ENCODE results near the gene PXT1. TPM values are rescaled to one million over a fixed set of nuclear protein-coding genes. Genes with fewer than 3 reads are reported as not detected.
"Not testable (repeated sequence)": the region's sequence is repeated elsewhere in the genome, so short reads cannot be mapped to it uniquely, and the experiment has no call there.

The PXT1 gene
- total RNA-seq, 1 experiment from 2014 or later: not detected

GRCh38 chr6:36423101-36423824 is 19.4 kb downstream of the PXT1 start:
- Histone ChIP-seq H3K36me3 (ENCODE audit: insufficient read depth, low read length) (no peaks in the 10 kb centered on the region), H3K9me3 (ENCODE audit: low read length) (no peaks in the 10 kb centered on the region), H3K4me2 (ENCODE audit: low read depth, low read length, poor library complexity, severe bottlenecking) (peak overlapping the region; percentile 94), H3K9me2 (replicated peaks; ENCODE audit: insufficient read depth, low read length) (no peaks in the 10 kb centered on the region), H3K27me3 (ENCODE audit: low read length) (no peaks in the 10 kb centered on the region), H3K27ac (ENCODE audit: low read length) (no peak overlapping the region), H3K79me2 (ENCODE audit: low read length) (no peaks in the 10 kb centered on the region), H2AFZ (ENCODE audit: low read length) (peak overlapping the region; percentile 97), H3K4me3 (ENCODE audit: low read length) (peak overlapping the region; percentile 69), H3K9ac (ENCODE audit: low read length) (peak overlapping the region; percentile 76), H4K20me1 (ENCODE audit: insufficient read depth, low read depth, low read length) (no peaks in the 10 kb centered on the region), H3K4me1 (ENCODE audit: low read length) (peaks cover 14% of the 10 kb centered on the region)
- DNase-seq: peak; percentile 99

GRCh38 chr6:36422714-36423100 is 19.9 kb downstream of the PXT1 start:
- Histone ChIP-seq H3K4me1 (ENCODE audit: low read length) (peaks cover 14% of the 10 kb centered on the region), H3K36me3 (ENCODE audit: insufficient read depth, low read length) (no peaks in the 10 kb centered on the region), H3K4me3 (ENCODE audit: low read length) (peak overlapping the region; percentile 69), H3K9ac (ENCODE audit: low read length) (peak overlapping the region; percentile 76), H3K9me3 (ENCODE audit: low read length) (no peaks in the 10 kb centered on the region), H3K9me2 (replicated peaks; ENCODE audit: insufficient read depth, low read length) (no peaks in the 10 kb centered on the region), H3K27ac (ENCODE audit: low read length) (no peak overlapping the region), H3K27me3 (ENCODE audit: low read length) (no peaks in the 10 kb centered on the region), H3K4me2 (ENCODE audit: low read depth, low read length, poor library complexity, severe bottlenecking) (peak overlapping the region; percentile 94), H3K79me2 (ENCODE audit: low read length) (no peaks in the 10 kb centered on the region), H2AFZ (ENCODE audit: low read length) (peak overlapping the region; percentile 97), H4K20me1 (ENCODE audit: insufficient read depth, low read depth, low read length) (no peaks in the 10 kb centered on the region)
- no peak for DNase-seq

GRCh38 chr6:36419310-36419709 is 23.3 kb downstream of the PXT1 start:
- DNase-seq: no peak
- Histone ChIP-seq H3K4me3 (ENCODE audit: low read length) (no peak overlapping the region), H3K79me2 (ENCODE audit: low read length) (no peaks in the 10 kb centered on the region), H3K27ac (ENCODE audit: low read length) (no peak overlapping the region), H4K20me1 (ENCODE audit: insufficient read depth, low read depth, low read length) (no peaks in the 10 kb centered on the region), H3K9me3 (ENCODE audit: low read length) (no peaks in the 10 kb centered on the region), H3K4me1 (ENCODE audit: low read length) (peaks cover 14% of the 10 kb centered on the region), H3K9ac (ENCODE audit: low read length) (no peak overlapping the region), H3K27me3 (ENCODE audit: low read length) (no peaks in the 10 kb centered on the region), H3K4me2 (ENCODE audit: low read depth, low read length, poor library complexity, severe bottlenecking) (no peak overlapping the region), H3K9me2 (replicated peaks; ENCODE audit: insufficient read depth, low read length) (no peaks in the 10 kb centered on the region), H3K36me3 (ENCODE audit: insufficient read depth, low read length) (no peaks in the 10 kb centered on the region), H2AFZ (ENCODE audit: low read length) (no peak overlapping the region)

GRCh38 chr6:36418558-36418957 is 24.1 kb downstream of the PXT1 start:
- Histone ChIP-seq H3K27ac (ENCODE audit: low read length) (no peak overlapping the region), H3K4me3 (ENCODE audit: low read length) (no peak overlapping the region), H3K4me1 (ENCODE audit: low read length) (peaks cover 9% of the 10 kb centered on the region), H4K20me1 (ENCODE audit: insufficient read depth, low read depth, low read length) (no peaks in the 10 kb centered on the region), H3K9me2 (replicated peaks; ENCODE audit: insufficient read depth, low read length) (no peaks in the 10 kb centered on the region), H3K79me2 (ENCODE audit: low read length) (no peaks in the 10 kb centered on the region), H2AFZ (ENCODE audit: low read length) (no peak overlapping the region), H3K9me3 (ENCODE audit: low read length) (no peaks in the 10 kb centered on the region), H3K36me3 (ENCODE audit: insufficient read depth, low read length) (no peaks in the 10 kb centered on the region), H3K27me3 (ENCODE audit: low read length) (no peaks in the 10 kb centered on the region), H3K4me2 (ENCODE audit: low read depth, low read length, poor library complexity, severe bottlenecking) (no peak overlapping the region), H3K9ac (ENCODE audit: low read length) (no peak overlapping the region)
- DNase-seq: no peak

- Histone ChIP-seq H3K9me2 (replicated peaks; ENCODE audit: insufficient read depth, low read length) (no peaks in the 10 kb centered on the region), H3K4me1 (ENCODE audit: low read length) (no peaks in the 10 kb centered on the region), H2AFZ (ENCODE audit: low read length) (no peak overlapping the region), H3K4me3 (ENCODE audit: low read length) (no peak overlapping the region), H3K27me3 (ENCODE audit: low read length) (no peaks in the 10 kb centered on the region), H3K9me3 (ENCODE audit: low read length) (no peaks in the 10 kb centered on the region), H4K20me1 (ENCODE audit: insufficient read depth, low read depth, low read length) (no peaks in the 10 kb centered on the region), H3K4me2 (ENCODE audit: low read depth, low read length, poor library complexity, severe bottlenecking) (no peak overlapping the region), H3K36me3 (ENCODE audit: insufficient read depth, low read length) (no peaks in the 10 kb centered on the region), H3K9ac (ENCODE audit: low read length) (no peak overlapping the region), H3K79me2 (ENCODE audit: low read length) (no peaks in the 10 kb centered on the region), H3K27ac (ENCODE audit: low read length) (no peak overlapping the region)
- no peak for DNase-seq
These were observed 28.2 kb downstream of the PXT1 start for GRCh38 chr6:36414481-36414880.

- Histone ChIP-seq H3K9ac (ENCODE audit: low read length) (no peak overlapping the region), H3K27ac (ENCODE audit: low read length) (no peak overlapping the region), H3K4me3 (ENCODE audit: low read length) (no peak overlapping the region), H3K9me3 (ENCODE audit: low read length) (no peaks in the 10 kb centered on the region), H3K27me3 (ENCODE audit: low read length) (no peaks in the 10 kb centered on the region), H2AFZ (ENCODE audit: low read length) (no peak overlapping the region), H3K79me2 (ENCODE audit: low read length) (no peaks in the 10 kb centered on the region), H3K36me3 (ENCODE audit: insufficient read depth, low read length) (no peaks in the 10 kb centered on the region), H4K20me1 (ENCODE audit: insufficient read depth, low read depth, low read length) (no peaks in the 10 kb centered on the region), H3K4me2 (ENCODE audit: low read depth, low read length, poor library complexity, severe bottlenecking) (no peak overlapping the region), H3K9me2 (replicated peaks; ENCODE audit: insufficient read depth, low read length) (no peaks in the 10 kb centered on the region), H3K4me1 (ENCODE audit: low read length) (no peaks in the 10 kb centered on the region)
- no peak for DNase-seq
These were observed 28.9 kb downstream of the PXT1 start for GRCh38 chr6:36413489-36414480.

- not testable (repeated sequence) for H3K36me3 ChIP-seq (ENCODE audit: insufficient read depth, low read length); H3K4me2 ChIP-seq (ENCODE audit: low read depth, low read length, poor library complexity, severe bottlenecking); DNase-seq; H2AFZ ChIP-seq (ENCODE audit: low read length); H3K9ac ChIP-seq (ENCODE audit: low read length); H3K9me3 ChIP-seq (ENCODE audit: low read length); H3K9me2 ChIP-seq (replicated peaks; ENCODE audit: insufficient read depth, low read length); H3K4me1 ChIP-seq (ENCODE audit: low read length); H3K4me3 ChIP-seq (ENCODE audit: low read length); H4K20me1 ChIP-seq (ENCODE audit: insufficient read depth, low read depth, low read length); H3K27ac ChIP-seq (ENCODE audit: low read length); H3K79me2 ChIP-seq (ENCODE audit: low read length); H3K27me3 ChIP-seq (ENCODE audit: low read length)
These were observed 32.9 kb downstream of the PXT1 start for GRCh38 chr6:36409718-36410117.

- H3K4me1 ChIP-seq (ENCODE audit: low read length): no peaks in the 10 kb centered on the region
- H3K79me2 ChIP-seq (ENCODE audit: low read length): no peaks in the 10 kb centered on the region
- no peaks in the 10 kb centered on the region for H3K9me3 ChIP-seq (ENCODE audit: low read length)
- H3K9ac ChIP-seq (ENCODE audit: low read length): no peak overlapping the region
- no peaks in the 10 kb centered on the region for H4K20me1 ChIP-seq (ENCODE audit: insufficient read depth, low read depth, low read length)
- no peaks in the 10 kb centered on the region for H3K36me3 ChIP-seq (ENCODE audit: insufficient read depth, low read length)
- no peak overlapping the region for H3K27ac ChIP-seq (ENCODE audit: low read length)
- no peak overlapping the region for H3K4me2 ChIP-seq (ENCODE audit: low read depth, low read length, poor library complexity, severe bottlenecking)
- H3K9me2 ChIP-seq (replicated peaks; ENCODE audit: insufficient read depth, low read length): no peaks in the 10 kb centered on the region
- no peak overlapping the region for H2AFZ ChIP-seq (ENCODE audit: low read length)
- H3K27me3 ChIP-seq (ENCODE audit: low read length): no peaks in the 10 kb centered on the region
- no peak overlapping the region for H3K4me3 ChIP-seq (ENCODE audit: low read length)
- no peak for DNase-seq
These were observed 38.5 kb downstream of the PXT1 start for GRCh38 chr6:36404164-36404563.

Data from Karpas-422 (cell line).